ENCODE measurements around the gene LRP11. TPM values are rescaled to one million over a fixed set of nuclear protein-coding genes. Genes with fewer than 3 reads are reported as not detected.

LRP11 gene
- polyA plus RNA-seq, 1 donor from 2014 or later, result 57.0 TPM

DNA sequence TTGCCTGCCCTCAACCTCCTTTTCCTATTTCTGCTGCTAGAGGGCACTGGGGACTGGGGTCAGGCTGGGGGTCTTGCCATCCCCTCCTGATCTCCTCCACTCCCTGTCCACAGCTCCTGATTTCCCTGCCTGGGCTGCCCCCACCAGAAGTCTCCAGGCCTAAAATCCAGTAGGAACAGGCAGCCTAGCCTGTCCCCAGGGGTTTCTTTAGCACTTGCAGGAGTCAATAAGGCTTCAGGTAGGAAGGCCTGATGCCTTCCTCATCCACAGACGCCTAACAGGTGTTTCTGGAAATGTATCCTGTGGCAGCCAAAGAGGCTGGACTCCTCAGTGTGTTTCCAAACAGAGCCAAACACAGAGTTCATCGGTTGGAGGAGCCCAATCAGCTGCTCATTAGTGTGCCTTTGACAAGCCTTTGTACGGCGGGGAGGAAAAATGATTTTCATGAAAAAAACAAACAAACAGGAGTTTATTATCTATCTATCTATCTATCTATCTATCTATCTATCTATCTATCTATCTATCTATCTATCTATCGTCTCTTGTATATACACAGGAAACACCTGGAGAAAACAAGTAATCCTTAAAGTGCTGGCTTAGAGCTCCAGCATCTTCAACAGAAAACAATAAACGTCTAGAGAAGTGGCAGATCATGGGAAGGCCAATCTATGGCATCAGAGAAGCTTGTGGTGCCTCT, 37.4 kb upstream of the LRP11 start:
- TF ChIP-seq, protein P1, sequence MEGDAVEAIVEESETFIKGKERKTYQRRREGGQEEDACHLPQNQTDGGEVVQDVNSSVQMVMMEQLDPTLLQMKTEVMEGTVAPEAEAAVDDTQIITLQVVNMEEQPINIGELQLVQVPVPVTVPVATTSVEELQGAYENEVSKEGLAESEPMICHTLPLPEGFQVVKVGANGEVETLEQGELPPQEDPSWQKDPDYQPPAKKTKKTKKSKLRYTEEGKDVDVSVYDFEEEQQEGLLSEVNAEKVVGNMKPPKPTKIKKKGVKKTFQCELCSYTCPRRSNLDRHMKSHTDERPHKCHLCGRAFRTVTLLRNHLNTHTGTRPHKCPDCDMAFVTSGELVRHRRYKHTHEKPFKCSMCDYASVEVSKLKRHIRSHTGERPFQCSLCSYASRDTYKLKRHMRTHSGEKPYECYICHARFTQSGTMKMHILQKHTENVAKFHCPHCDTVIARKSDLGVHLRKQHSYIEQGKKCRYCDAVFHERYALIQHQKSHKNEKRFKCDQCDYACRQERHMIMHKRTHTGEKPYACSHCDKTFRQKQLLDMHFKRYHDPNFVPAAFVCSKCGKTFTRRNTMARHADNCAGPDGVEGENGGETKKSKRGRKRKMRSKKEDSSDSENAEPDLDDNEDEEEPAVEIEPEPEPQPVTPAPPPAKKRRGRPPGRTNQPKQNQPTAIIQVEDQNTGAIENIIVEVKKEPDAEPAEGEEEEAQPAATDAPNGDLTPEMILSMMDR (IDR thresholded peaks at IDR 0.05; ENCODE audit: poor library complexity, severe bottlenecking), result no peak
- no peak for TF ChIP-seq SMC3 (conservative IDR thresholded peaks at IDR 0.05; ENCODE audit: poor library complexity)
- TF ChIP-seq EP300 (conservative IDR thresholded peaks at IDR 0.05; ENCODE audit: poor library complexity, severe bottlenecking), result no peak
- TF ChIP-seq, protein P2, sequence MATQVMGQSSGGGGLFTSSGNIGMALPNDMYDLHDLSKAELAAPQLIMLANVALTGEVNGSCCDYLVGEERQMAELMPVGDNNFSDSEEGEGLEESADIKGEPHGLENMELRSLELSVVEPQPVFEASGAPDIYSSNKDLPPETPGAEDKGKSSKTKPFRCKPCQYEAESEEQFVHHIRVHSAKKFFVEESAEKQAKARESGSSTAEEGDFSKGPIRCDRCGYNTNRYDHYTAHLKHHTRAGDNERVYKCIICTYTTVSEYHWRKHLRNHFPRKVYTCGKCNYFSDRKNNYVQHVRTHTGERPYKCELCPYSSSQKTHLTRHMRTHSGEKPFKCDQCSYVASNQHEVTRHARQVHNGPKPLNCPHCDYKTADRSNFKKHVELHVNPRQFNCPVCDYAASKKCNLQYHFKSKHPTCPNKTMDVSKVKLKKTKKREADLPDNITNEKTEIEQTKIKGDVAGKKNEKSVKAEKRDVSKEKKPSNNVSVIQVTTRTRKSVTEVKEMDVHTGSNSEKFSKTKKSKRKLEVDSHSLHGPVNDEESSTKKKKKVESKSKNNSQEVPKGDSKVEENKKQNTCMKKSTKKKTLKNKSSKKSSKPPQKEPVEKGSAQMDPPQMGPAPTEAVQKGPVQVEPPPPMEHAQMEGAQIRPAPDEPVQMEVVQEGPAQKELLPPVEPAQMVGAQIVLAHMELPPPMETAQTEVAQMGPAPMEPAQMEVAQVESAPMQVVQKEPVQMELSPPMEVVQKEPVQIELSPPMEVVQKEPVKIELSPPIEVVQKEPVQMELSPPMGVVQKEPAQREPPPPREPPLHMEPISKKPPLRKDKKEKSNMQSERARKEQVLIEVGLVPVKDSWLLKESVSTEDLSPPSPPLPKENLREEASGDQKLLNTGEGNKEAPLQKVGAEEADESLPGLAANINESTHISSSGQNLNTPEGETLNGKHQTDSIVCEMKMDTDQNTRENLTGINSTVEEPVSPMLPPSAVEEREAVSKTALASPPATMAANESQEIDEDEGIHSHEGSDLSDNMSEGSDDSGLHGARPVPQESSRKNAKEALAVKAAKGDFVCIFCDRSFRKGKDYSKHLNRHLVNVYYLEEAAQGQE (IDR thresholded peaks at IDR 0.05; ENCODE audit: borderline replicate concordance), result no peak
- TF ChIP-seq TAF1 (IDR thresholded peaks at IDR 0.05; ENCODE audit: low read depth), result no peak
- no peak for TF ChIP-seq EZH2 (IDR thresholded peaks at IDR 0.05; ENCODE audit: borderline replicate concordance, insufficient read depth, low read length, poor library complexity, severe bottlenecking)
- no peak for TF ChIP-seq RAD21 (conservative IDR thresholded peaks at IDR 0.05)
- no peak for TF ChIP-seq MXI1 (conservative IDR thresholded peaks at IDR 0.05; ENCODE audit: poor library complexity, severe bottlenecking)
- TF ChIP-seq POLR2AphosphoS5 (IDR thresholded peaks at IDR 0.05), result no peak
- no peaks in the 10 kb centered on the region for H3K9me3 ChIP-seq (ENCODE audit: low read length)

DNA sequence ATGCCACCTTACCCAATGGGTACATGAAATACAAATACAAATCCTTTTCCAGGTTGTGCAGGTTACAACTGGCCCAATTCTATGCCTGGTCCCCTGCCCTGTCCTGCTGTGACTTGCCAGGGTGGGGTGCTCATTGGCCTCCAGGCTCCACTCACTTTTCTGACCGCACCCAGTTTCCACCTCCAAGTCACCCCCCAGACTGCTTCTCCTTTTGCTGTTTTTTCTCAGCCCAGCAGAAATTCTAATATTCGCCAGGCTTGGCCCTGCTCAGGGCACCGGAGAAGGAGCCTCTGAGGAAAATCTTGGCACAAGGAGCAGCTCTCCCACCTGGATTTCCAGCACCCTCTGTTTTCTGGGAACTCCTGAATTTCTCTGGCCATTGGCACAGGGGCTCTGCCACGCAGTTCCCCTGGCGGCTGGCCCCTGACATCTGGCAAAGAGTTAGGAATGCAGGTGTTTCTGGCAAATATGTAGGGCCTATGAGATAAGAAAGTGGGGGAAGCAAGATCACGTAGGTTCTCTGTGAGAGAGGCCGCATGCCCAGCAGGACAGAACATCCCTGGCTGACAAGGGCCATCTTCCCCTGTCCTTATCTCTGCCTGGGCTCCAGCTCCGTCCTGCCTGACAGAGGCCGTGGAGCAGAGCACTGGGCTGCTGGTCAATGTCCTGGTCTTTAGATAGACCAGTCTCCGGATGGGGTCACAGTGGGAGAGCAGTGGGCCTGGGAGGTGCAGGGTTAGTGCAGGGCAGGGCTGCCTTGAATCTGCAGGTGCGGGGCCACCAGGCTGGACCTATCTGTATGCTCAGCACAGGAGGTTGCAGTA, 36.7 kb upstream of the LRP11 start:
- Histone ChIP-seq H3K9me2 (ENCODE audit: insufficient read depth, low read length) (no peaks in the 10 kb centered on the region), H2AFZ (ENCODE audit: low read depth, low read length) (no peak overlapping the region), H3K27ac (ENCODE audit: low read length) (no peak overlapping the region), H3K27me3 (ENCODE audit: insufficient read depth, low read depth, low read length) (no peaks in the 10 kb centered on the region), H3K9me3 (ENCODE audit: low read length) (no peaks in the 10 kb centered on the region), H3K9ac (ENCODE audit: low read length) (no peak overlapping the region), H3F3A (ENCODE audit: insufficient read depth, low read length, poor library complexity, severe bottlenecking) (no peaks in the 10 kb centered on the region), H3K4me2 (ENCODE audit: low read length) (no peak overlapping the region), H4K20me1 (ENCODE audit: insufficient read depth) (no peaks in the 10 kb centered on the region), H3K36me3 (ENCODE audit: insufficient read depth, low read length) (no peaks in the 10 kb centered on the region), H3K79me2 (replicated peaks; ENCODE audit: insufficient read depth, low read length) (no peaks in the 10 kb centered on the region), H3K4me3 (ENCODE audit: low read length) (no peak overlapping the region)
- TF ChIP-seq EP300 (conservative IDR thresholded peaks at IDR 0.05; ENCODE audit: poor library complexity, severe bottlenecking) (no peak), RAD21 (conservative IDR thresholded peaks at IDR 0.05) (no peak), EZH2 (IDR thresholded peaks at IDR 0.05; ENCODE audit: borderline replicate concordance, insufficient read depth, low read length, poor library complexity, severe bottlenecking) (no peak), POLR2AphosphoS5 (IDR thresholded peaks at IDR 0.05) (no peak), MXI1 (conservative IDR thresholded peaks at IDR 0.05; ENCODE audit: poor library complexity, severe bottlenecking) (no peak), TAF1 (IDR thresholded peaks at IDR 0.05; ENCODE audit: low read depth) (no peak), SMC3 (conservative IDR thresholded peaks at IDR 0.05; ENCODE audit: poor library complexity) (no peak)
- TF ChIP-seq, protein P2 (IDR thresholded peaks at IDR 0.05; ENCODE audit: borderline replicate concordance), result no peak
- TF ChIP-seq, protein P1 (IDR thresholded peaks at IDR 0.05; ENCODE audit: poor library complexity, severe bottlenecking), result no peak

More for the DNA sequence above, 37.4 kb upstream of the LRP11 start:
- no peak overlapping the region for H3K4me2 ChIP-seq (ENCODE audit: low read length)
- H3K36me3 ChIP-seq (ENCODE audit: insufficient read depth, low read length), result no peaks in the 10 kb centered on the region
- H4K20me1 ChIP-seq (ENCODE audit: insufficient read depth), result no peaks in the 10 kb centered on the region
- H3K27ac ChIP-seq (ENCODE audit: low read length), result no peak overlapping the region
- no peaks in the 10 kb centered on the region for H3F3A ChIP-seq (ENCODE audit: insufficient read depth, low read length, poor library complexity, severe bottlenecking)
- no peak overlapping the region for H2AFZ ChIP-seq (ENCODE audit: low read depth, low read length)
- H3K79me2 ChIP-seq (replicated peaks; ENCODE audit: insufficient read depth, low read length), result no peaks in the 10 kb centered on the region
- no peak overlapping the region for H3K9ac ChIP-seq (ENCODE audit: low read length)
- no peaks in the 10 kb centered on the region for H3K9me2 ChIP-seq (ENCODE audit: insufficient read depth, low read length)
- no peak overlapping the region for H3K4me3 ChIP-seq (ENCODE audit: low read length)
- H3K27me3 ChIP-seq (ENCODE audit: insufficient read depth, low read depth, low read length), result no peaks in the 10 kb centered on the region

All from neural cell (in vitro differentiated cells).